SJCRH30 (cell line): ENCODE data around the gene TPR. TPM values are rescaled to one million over a fixed set of nuclear protein-coding genes. Genes with fewer than 3 reads are reported as not detected.
A peak's percentile ranks its signal among the peaks of the same experiment; 100 is the strongest.

Source experiments
- DNase-seq, 2 experiments: peaks; one replicate each; pipeline ENCODE4 v3.0.0-alpha.2; 2015 to 2020
- H3K27ac ChIP-seq: fragments of 250-450 bp; sonication (Bioruptor Pico); 2 replicates; pipeline ENCODE4 v1.5.1; 2020; ENCODE audit warnings: mild to moderate bottlenecking, moderate library complexity
- H3K27me3 ChIP-seq: fragments of 250-450 bp; sonication (Bioruptor Pico); 2 replicates; pipeline ENCODE4 v1.5.1; 2020; ENCODE audit warnings: mild to moderate bottlenecking, moderate library complexity
- H3K36me3 ChIP-seq: fragments of 250-450 bp; sonication (Bioruptor Pico); 2 replicates; pipeline ENCODE4 v1.5.1; 2020; ENCODE audit warnings: mild to moderate bottlenecking, moderate library complexity
- H3K4me1 ChIP-seq: fragments of 250-450 bp; sonication (Bioruptor Pico); 2 replicates; pipeline ENCODE4 v1.5.1; 2020; ENCODE audit warnings: mild to moderate bottlenecking, moderate library complexity
- H3K4me3 ChIP-seq: fragments of 250-450 bp; sonication (Bioruptor Pico); 2 replicates; pipeline ENCODE4 v1.5.1; 2020; ENCODE audit warnings: mild to moderate bottlenecking, moderate library complexity
- H3K9me3 ChIP-seq: fragments of 250-450 bp; sonication (Bioruptor Pico); replicated peaks from 2 replicates; pipeline ENCODE4 v1.5.1; 2020; ENCODE audit warnings: mild to moderate bottlenecking, moderate library complexity
- total RNA-seq: library from RNA; depleted of rRNA; stranded (reverse); fragments of >200 nt; shearing (Covaris generic); gene quantifications from 2 replicates; pipeline ENCODE4 v1.2.3, GENCODE V29; 2014

TPR gene
- total RNA-seq, 1 experiment from 2014 or later, result 101 TPM

GRCh38 chr1:186307445-186307844 is 67.6 kb downstream of the TPR start:
- DNase-seq, result no peak
- H3K9me3 ChIP-seq, result no peaks in the 10 kb centered on the region
- no peaks in the 10 kb centered on the region for H3K27me3 ChIP-seq
- peaks cover 7% of the 10 kb centered on the region for H3K36me3 ChIP-seq
- H3K27ac ChIP-seq, result no peak overlapping the region
- no peak overlapping the region for H3K4me3 ChIP-seq
- no peaks in the 10 kb centered on the region for H3K4me1 ChIP-seq

- H3K9me3 ChIP-seq, result no peaks in the 10 kb centered on the region
- no peaks in the 10 kb centered on the region for H3K27me3 ChIP-seq
- no peak overlapping the region for H3K4me3 ChIP-seq
- peaks cover 4% of the 10 kb centered on the region for H3K36me3 ChIP-seq
- no peak for DNase-seq
- H3K4me1 ChIP-seq, result no peaks in the 10 kb centered on the region
- no peak overlapping the region for H3K27ac ChIP-seq
These were observed 68.5 kb downstream of the TPR start for GRCh38 chr1:186306533-186306932.

GRCh38 chr1:186304982-186305949 is 69.8 kb downstream of the TPR start:
- peak; percentile 12 to 42 for DNase-seq
- no peaks in the 10 kb centered on the region for H3K4me1 ChIP-seq
- H3K27me3 ChIP-seq, result no peaks in the 10 kb centered on the region
- no peaks in the 10 kb centered on the region for H3K9me3 ChIP-seq
- H3K4me3 ChIP-seq, result no peak overlapping the region
- no peaks in the 10 kb centered on the region; the same call in none of the 2 replicates for H3K36me3 ChIP-seq
- H3K27ac ChIP-seq, result no peak overlapping the region

GRCh38 chr1:186303911-186304310 is 71.1 kb downstream of the TPR start:
- no peaks in the 10 kb centered on the region; the same call in 1 of the 2 replicates for H3K36me3 ChIP-seq
- H3K9me3 ChIP-seq, result no peaks in the 10 kb centered on the region
- H3K27me3 ChIP-seq, result no peaks in the 10 kb centered on the region
- no peaks in the 10 kb centered on the region for H3K4me1 ChIP-seq
- no peak for DNase-seq
- no peak overlapping the region for H3K27ac ChIP-seq
- no peak overlapping the region for H3K4me3 ChIP-seq

- H3K27ac ChIP-seq, result no peak overlapping the region
- no peak for DNase-seq
- no peaks in the 10 kb centered on the region for H3K9me3 ChIP-seq
- no peaks in the 10 kb centered on the region for H3K4me1 ChIP-seq
- no peaks in the 10 kb centered on the region; the same call in 1 of the 2 replicates for H3K36me3 ChIP-seq
- no peak overlapping the region for H3K4me3 ChIP-seq
- no peaks in the 10 kb centered on the region for H3K27me3 ChIP-seq
These were observed 72.6 kb downstream of the TPR start for GRCh38 chr1:186302381-186302920.

GRCh38 chr1:186301448-186301847 is 73.6 kb downstream of the TPR start:
- H3K9me3 ChIP-seq, result no peaks in the 10 kb centered on the region
- H3K27me3 ChIP-seq, result no peaks in the 10 kb centered on the region
- H3K36me3 ChIP-seq, result no peaks in the 10 kb centered on the region; the same call in 1 of the 2 replicates
- DNase-seq, result no peak
- H3K4me3 ChIP-seq, result no peak overlapping the region
- H3K27ac ChIP-seq, result no peak overlapping the region
- no peaks in the 10 kb centered on the region for H3K4me1 ChIP-seq

- H3K4me1 ChIP-seq, result no peaks in the 10 kb centered on the region
- no peak overlapping the region for H3K27ac ChIP-seq
- H3K9me3 ChIP-seq, result no peaks in the 10 kb centered on the region
- H3K36me3 ChIP-seq, result no peaks in the 10 kb centered on the region; the same call in 1 of the 2 replicates
- DNase-seq, result no peak
- H3K4me3 ChIP-seq, result no peak overlapping the region
- H3K27me3 ChIP-seq, result no peaks in the 10 kb centered on the region
These were observed 75.0 kb downstream of the TPR start for GRCh38 chr1:186300056-186300455.

GRCh38 chr1:186299570-186299969 is 75.5 kb downstream of the TPR start:
- Histone ChIP-seq H3K27ac (no peak overlapping the region), H3K4me1 (no peaks in the 10 kb centered on the region), H3K4me3 (no peak overlapping the region), H3K27me3 (no peaks in the 10 kb centered on the region), H3K9me3 (no peaks in the 10 kb centered on the region), H3K36me3 (no peaks in the 10 kb centered on the region; the same call in 1 of the 2 replicates)
- DNase-seq, result no peak

- Histone ChIP-seq H3K27ac (no peak overlapping the region), H3K9me3 (no peaks in the 10 kb centered on the region), H3K4me3 (no peak overlapping the region), H3K4me1 (no peaks in the 10 kb centered on the region), H3K27me3 (no peaks in the 10 kb centered on the region), H3K36me3 (no peaks in the 10 kb centered on the region; the same call in 1 of the 2 replicates)
- DNase-seq, result no peak
These were observed 76.2 kb downstream of the TPR start for GRCh38 chr1:186298851-186299250.

- H3K4me3 ChIP-seq, result no peak overlapping the region
- H3K27ac ChIP-seq, result no peak overlapping the region
- H3K36me3 ChIP-seq, result no peaks in the 10 kb centered on the region; the same call in 1 of the 2 replicates
- no peaks in the 10 kb centered on the region for H3K4me1 ChIP-seq
- DNase-seq, result no peak
- H3K27me3 ChIP-seq, result no peaks in the 10 kb centered on the region
- H3K9me3 ChIP-seq, result no peaks in the 10 kb centered on the region
These were observed 77.5 kb downstream of the TPR start for GRCh38 chr1:186297439-186298045.

GRCh38 chr1:186295980-186296379 is 79.1 kb downstream of the TPR start, which contains the start of gene PRG4:
Gene PRG4 (plus strand): TSS chr1:186296279.
- H3K27me3 ChIP-seq, result no peaks in the 10 kb centered on the region
- H3K36me3 ChIP-seq, result no peaks in the 10 kb centered on the region; the same call in 1 of the 2 replicates
- DNase-seq, result no peak
- no peak within 1 kb of the TSS for H3K27ac ChIP-seq
- no peak within 1 kb of the TSS for H3K4me3 ChIP-seq
- H3K9me3 ChIP-seq, result no peaks in the 10 kb centered on the region
- no peaks in the 10 kb centered on the region for H3K4me1 ChIP-seq

- Histone ChIP-seq H3K4me1 (no peaks in the 10 kb centered on the region), H3K9me3 (no peaks in the 10 kb centered on the region), H3K36me3 (no peaks in the 10 kb centered on the region; the same call in 1 of the 2 replicates), H3K27me3 (no peaks in the 10 kb centered on the region), H3K4me3 (no peak overlapping the region), H3K27ac (no peak overlapping the region)
- no peak for DNase-seq
These were observed 82.2 kb downstream of the TPR start for GRCh38 chr1:186292875-186293274.

- Histone ChIP-seq H3K4me1 (no peaks in the 10 kb centered on the region), H3K9me3 (no peaks in the 10 kb centered on the region)
- DNase-seq, result no peak
These were observed 83.8 kb downstream of the TPR start for GRCh38 chr1:186291271-186291670.

GRCh38 chr1:186289943-186290545 is 85.0 kb downstream of the TPR start:
- Histone ChIP-seq H3K4me3 (no peak overlapping the region), H3K4me1 (no peaks in the 10 kb centered on the region), H3K9me3 (no peaks in the 10 kb centered on the region), H3K27me3 (no peaks in the 10 kb centered on the region), H3K27ac (no peak overlapping the region), H3K36me3 (no peaks in the 10 kb centered on the region)
- no peak for DNase-seq

More at GRCh38 chr1:186291271-186291670, 83.8 kb downstream of the TPR start:
- Histone ChIP-seq H3K27ac (no peak overlapping the region), H3K36me3 (no peaks in the 10 kb centered on the region; the same call in 1 of the 2 replicates), H3K27me3 (no peaks in the 10 kb centered on the region), H3K4me3 (no peak overlapping the region)
